GM19239 (cell line): ENCODE data around the gene NXPH2.
"Not testable (repeated sequence)": the region's sequence is repeated elsewhere in the genome, so short reads cannot be mapped to it uniquely, and the experiment has no call there.

Experiments used
- DNase-seq: peaks from one replicate; pipeline ENCODE4 v3.0.0; 2011; ENCODE audit warnings: low spot score; ENCODE audit not compliant: insufficient read length
- FAIRE-seq: peaks from 2 replicates; lab custom pipeline; 2011; peaks lifted over from hg19 to GRCh38; lab: Jason Lieb, UNC

NXPH2 gene

DNA sequence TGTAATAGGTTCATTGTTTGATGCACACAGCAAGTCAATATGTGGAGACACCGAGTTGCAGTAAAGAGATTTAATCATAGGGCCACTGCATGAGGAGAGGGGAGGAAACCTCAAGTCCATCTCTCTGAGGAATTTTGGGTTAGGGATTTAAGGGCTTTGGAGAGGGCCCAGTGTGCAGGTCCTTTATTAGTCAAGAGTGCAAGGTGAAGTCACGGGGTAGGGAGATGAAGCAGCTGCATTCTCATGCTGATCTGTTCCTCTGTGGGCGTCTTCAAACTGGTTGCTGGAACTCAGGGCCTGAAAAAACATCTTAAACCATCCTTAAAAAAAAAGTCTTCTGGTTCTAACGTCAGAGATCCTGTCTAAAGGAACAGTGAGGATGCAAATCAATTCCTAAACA lies 131.6 kb downstream of the NXPH2 start:
- no peak for FAIRE-seq
- DNase-seq: no peak

DNA sequence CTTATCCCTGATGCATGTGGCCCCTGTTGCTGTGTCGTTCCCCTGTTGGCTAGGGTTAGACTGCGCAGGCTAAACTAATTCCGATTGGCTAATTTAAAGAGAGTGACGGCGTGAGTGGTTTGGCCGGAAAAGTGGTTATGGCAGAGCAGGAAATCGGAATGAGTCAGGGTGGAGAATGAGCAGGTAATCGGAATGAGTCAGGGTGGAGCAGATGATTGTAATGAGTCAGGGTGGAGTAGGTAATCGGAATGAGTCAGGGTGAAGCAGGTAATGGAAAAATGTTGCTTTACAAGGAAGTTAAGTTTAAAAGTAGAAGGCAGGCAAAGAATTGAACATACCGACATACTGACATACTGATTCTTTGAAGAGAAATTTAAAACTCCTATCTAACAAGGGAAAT lies 135.4 kb downstream of the NXPH2 start:
- FAIRE-seq, DNase-seq: not testable (repeated sequence)

DNA sequence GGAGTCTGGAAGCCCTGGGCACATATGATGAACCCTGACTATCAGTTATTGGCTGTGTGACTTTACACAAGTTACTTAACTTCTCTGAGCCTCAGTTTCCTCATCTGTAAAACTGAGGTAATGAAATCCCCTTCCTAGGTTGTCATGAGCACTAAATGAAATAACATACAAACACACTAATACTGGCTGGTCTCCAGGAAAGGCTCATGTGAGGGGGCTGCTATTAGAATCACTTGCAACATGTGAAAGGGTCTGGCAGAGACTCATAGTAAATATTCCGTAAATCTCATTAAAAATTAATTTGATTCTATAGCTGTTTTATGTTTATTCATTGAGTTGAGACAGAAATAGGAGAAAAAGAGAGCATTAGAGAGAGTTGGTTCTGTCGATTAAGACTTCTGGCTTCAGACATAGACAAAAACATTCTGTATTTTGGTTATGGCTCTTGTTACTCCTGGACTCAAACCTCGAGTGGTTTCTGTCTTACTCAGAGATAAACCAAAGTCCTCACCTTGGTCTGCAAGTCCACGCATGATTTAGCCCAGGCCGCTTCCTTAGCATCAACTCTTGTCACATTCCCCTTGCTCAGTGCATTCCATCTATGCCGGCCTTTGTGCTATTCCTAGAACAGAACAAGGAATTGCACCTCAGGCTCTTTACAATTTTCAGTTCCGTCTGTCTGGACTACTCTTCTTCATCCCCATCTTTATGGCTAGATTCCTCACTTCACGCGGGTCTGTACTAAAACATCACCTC lies 139.1 kb downstream of the NXPH2 start:
- DNase-seq (no peak), FAIRE-seq (no peak)

DNA sequence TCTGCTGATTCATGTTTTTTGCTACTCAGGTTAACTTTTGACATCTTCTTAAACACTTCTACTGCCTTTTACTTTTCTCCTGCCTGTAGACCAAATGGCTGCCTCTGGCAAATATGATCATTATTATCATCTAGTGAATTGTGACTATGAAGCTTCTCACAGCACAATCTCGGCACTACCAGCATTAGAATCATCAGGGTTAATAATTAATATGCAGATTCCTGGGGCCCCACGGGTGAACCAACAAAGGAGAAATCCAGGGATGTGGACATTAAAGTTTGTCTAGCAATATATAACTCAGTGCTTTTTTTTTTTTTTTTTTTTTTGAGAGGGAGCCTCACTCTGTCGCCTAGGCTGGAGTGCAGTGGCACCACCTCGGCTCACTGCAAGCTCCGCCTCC lies 142.5 kb downstream of the NXPH2 start:
- DNase-seq (no peak), FAIRE-seq (no peak)

DNA sequence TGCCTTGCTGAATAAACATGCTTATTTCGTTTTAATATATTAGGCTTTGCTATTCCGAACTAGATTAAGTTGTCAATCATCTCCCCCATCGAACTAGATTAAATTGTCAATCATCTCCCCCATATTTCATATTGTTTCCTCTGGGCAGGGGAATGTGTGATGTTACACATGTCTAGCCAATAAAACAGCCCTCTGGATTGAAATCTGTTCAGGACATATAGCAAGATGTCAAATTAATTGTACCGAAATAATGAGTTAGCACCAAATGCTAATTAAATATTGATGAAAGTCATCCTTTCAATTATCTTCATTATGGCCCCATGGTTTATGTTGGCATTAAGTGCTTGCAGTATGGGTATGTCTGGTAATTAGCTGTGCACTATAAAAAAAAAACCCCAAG lies 143.1 kb downstream of the NXPH2 start:
- DNase-seq (no peak), FAIRE-seq (no peak)

DNA sequence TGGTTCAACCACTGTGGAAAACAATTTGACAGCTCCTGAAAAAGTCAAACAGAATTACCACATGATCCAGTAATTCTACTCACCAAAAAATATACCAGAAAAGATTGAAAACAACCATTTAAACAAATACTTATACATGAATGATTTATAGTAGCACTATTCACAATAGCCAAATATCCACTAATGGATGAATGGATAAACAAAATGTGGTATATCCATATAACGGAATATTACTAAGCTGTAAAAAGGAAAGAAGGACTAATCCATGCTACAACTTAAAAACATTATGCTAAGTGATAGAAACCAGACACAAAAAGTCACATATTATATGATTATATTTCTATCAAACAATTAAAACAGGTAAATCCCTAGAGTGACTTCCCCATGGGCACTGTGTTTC lies 147.1 kb downstream of the NXPH2 start:
- no peak for FAIRE-seq

DNA sequence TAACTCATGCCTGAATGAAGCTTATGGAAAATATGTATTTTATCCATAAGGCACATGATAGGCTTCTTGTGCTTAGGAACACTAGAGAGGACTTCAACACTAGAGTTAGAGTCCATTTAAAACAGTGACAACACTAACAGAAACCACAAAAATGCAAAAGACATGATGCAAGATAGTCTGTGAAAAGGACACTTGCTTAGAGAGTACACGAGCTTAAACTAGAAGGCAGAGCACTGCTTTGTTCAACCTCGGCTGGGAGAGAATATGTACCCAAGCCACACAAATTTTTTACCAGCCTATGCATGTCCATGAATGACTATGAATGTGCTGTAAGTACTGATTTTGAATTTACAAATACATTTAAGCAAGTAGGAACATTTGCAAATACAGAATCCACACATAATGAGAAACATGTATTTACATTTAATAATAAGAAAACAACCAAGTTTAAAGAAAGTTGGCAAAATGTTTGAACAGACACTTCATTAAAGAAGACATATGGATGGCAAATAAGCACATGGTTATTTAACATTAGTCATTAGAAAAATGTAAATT lies 148.0 kb downstream of the NXPH2 start:
- DNase-seq (no peak), FAIRE-seq (no peak)

More for the DNA sequence above, 147.1 kb downstream of the NXPH2 start:
- no peak for DNase-seq

DNA sequence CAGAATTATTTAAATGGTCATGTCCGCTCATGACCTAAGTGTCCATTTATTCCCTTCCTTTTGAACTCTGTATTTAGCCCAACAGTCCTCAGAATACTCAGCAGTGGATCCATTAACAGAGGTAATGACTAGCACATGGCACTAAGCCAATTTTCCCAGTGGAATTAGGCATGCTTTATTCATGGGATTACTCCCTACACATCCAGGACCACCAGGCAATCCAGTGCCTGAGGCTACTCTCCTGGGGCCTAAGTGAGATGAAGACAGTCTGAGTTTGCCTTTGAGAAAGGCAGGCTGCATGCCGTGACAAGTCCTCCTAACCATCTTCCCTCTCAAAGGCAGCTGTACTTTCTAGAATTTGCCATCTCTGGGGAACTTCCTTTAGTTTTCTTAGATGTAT lies 150.0 kb downstream of the NXPH2 start:
- FAIRE-seq (no peak), DNase-seq (no peak)

DNA sequence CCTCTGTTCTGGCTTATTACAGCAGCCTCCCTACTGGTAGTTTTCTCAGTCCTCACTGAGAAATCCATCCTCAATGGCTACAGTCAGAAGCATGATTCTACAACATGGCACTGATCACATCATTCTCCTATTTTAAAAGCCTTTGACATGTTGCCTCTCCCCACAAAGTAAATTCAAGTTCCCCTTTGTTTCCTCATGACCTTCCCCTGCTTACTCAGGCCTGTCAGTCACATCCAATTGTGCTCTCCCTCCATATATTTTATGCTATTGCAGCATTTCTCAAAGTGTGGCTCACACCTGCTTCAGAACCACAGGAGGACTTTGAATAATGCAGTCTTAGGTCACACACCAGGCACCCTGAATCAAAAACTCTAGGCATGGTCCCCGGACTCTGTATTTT lies 154.0 kb downstream of the NXPH2 start:
- DNase-seq: no peak
- FAIRE-seq: no peak

DNA sequence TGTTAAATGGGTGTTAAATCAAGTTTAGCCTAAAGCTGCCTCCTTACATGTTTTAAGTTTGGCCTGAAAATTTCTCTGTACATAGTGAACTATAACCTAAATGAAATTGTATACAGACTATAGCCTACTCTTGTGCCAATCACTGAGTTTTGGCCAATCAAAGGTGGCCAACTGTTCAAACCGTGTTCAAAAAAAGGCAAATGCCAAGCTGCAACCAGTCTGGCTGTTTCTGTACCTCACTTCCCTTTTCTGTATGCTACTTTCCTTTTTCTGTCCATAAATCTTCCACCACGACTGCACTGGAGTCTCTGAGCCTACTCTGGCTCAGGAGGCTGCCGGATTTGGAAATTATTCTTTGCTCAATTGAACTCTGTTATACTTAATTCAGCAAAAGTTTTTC lies 157.6 kb downstream of the NXPH2 start:
- FAIRE-seq (no peak), DNase-seq (no peak)

DNA sequence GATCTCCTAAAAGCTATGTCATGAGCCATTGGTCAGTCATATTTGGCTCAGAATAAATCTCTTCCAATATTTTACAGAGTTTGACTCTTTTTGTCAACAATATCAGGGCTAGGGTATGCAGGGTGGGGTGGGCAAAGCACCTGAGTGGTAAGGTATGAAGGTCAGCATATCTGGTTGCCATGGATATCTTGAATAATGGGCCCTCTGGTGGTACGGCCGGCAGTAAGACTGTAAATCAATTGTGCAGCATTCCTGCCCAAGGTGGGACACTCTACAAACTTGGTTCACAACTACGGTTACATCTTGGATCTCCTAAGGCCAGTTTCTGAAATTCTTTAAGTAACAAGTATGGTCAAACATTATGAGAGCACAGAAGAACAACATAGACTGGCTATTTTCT lies 159.1 kb downstream of the NXPH2 start:
- no peak for FAIRE-seq

DNA sequence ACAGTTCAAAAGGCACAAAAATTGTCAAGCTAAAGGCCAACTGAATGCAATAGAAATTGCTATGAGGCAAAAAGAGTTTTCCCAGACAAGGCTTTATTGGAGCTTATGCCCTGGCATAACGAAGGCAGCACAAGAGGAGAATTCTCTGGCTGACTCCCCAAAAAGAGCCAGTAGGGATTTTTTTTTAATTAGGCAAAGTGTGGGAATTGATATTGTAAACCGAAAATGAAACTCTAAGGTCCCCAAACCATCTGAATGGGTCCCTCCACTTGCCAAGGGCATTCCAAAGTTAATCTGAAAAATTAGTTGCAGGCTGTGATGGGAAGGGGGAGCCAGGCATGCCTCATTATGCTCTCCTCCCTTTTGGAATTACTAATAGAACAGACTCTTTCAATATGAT lies 159.8 kb downstream of the NXPH2 start:
- FAIRE-seq: no peak
- no peak for DNase-seq

More for the DNA sequence above, 159.1 kb downstream of the NXPH2 start:
- DNase-seq: no peak
